ENCODE results near the gene DOK6. TPM values are rescaled to one million over a fixed set of nuclear protein-coding genes. Genes with fewer than 3 reads are reported as not detected.

DOK6 gene
- total RNA-seq, 1 donor from 2014 or later = 5.2 TPM

- no peak for ATAC-seq (ENCODE audit: poor library complexity)
- DNase-seq = no peak
- intact Hi-C loops (cut with DNase I) = no loop called here
These were observed 7.8 kb downstream of the DOK6 start for GRCh38 chr18:69408522-69408921.

GRCh38 chr18:69411199-69411598 is 10.5 kb downstream of the DOK6 start:
- DNase-seq (no peak), ATAC-seq (ENCODE audit: poor library complexity) (no peak)
- intact Hi-C loops (cut with DNase I) = no loop called here

- no peak for ATAC-seq (ENCODE audit: poor library complexity)
- intact Hi-C loops (cut with DNase I) = no loop called here
- no peak for DNase-seq
These were observed 13.5 kb downstream of the DOK6 start for GRCh38 chr18:69414184-69414583.

GRCh38 chr18:69432847-69433246 is 32.2 kb downstream of the DOK6 start:
- ATAC-seq (ENCODE audit: poor library complexity) (no peak), DNase-seq (no peak)
- intact Hi-C loops (cut with DNase I) = no loop called here

- no peak for ATAC-seq (ENCODE audit: poor library complexity)
- intact Hi-C loops (cut with DNase I) = no loop called here
These were observed 34.3 kb downstream of the DOK6 start for GRCh38 chr18:69435000-69435399.

GRCh38 chr18:69444221-69444620 is 43.5 kb downstream of the DOK6 start:
- intact Hi-C loops (cut with DNase I) = no loop called here
- DNase-seq = no peak
- no peak for ATAC-seq (ENCODE audit: poor library complexity)

More at GRCh38 chr18:69435000-69435399, 34.3 kb downstream of the DOK6 start:
- no peak for DNase-seq

GRCh38 chr18:69447886-69448285 is 47.2 kb downstream of the DOK6 start:
- intact Hi-C loops (cut with DNase I) = no loop called here
- ATAC-seq (ENCODE audit: poor library complexity) = no peak
- no peak for DNase-seq

- intact Hi-C loops (cut with DNase I) = no loop called here
- DNase-seq (no peak), ATAC-seq (ENCODE audit: poor library complexity) (no peak)
These were observed 54.4 kb downstream of the DOK6 start for GRCh38 chr18:69455125-69455524.

- ATAC-seq (ENCODE audit: poor library complexity) (no peak), DNase-seq (peak; percentile 32)
- intact Hi-C loops (cut with DNase I) = no loop called here
These were observed 68.8 kb downstream of the DOK6 start for GRCh38 chr18:69469444-69469919.

- intact Hi-C loops (cut with DNase I) = no loop called here
- ATAC-seq (ENCODE audit: poor library complexity) (no peak), DNase-seq (no peak)
These were observed 79.8 kb downstream of the DOK6 start for GRCh38 chr18:69480460-69480859.

GRCh38 chr18:69483574-69483973 is 82.9 kb downstream of the DOK6 start:
- intact Hi-C loops (cut with DNase I) = no loop called here
- DNase-seq (no peak), ATAC-seq (ENCODE audit: poor library complexity) (no peak)

- no peak for ATAC-seq (ENCODE audit: poor library complexity)
- intact Hi-C loops (cut with DNase I) = no loop called here
These were observed 84.2 kb downstream of the DOK6 start for GRCh38 chr18:69484699-69485396.

GRCh38 chr18:69487488-69488394 is 87.1 kb downstream of the DOK6 start:
- DNase-seq = no peak
- ATAC-seq (ENCODE audit: poor library complexity) = no peak
- intact Hi-C loops (cut with DNase I) = no loop called here

More at GRCh38 chr18:69484699-69485396, 84.2 kb downstream of the DOK6 start:
- DNase-seq = no peak

- DNase-seq (no peak), ATAC-seq (ENCODE audit: poor library complexity) (no peak)
- intact Hi-C loops (cut with DNase I) = no loop called here
These were observed 89.4 kb downstream of the DOK6 start for GRCh38 chr18:69490072-69490471.

- intact Hi-C loops (cut with DNase I) = no loop called here
- DNase-seq = no peak
- no peak for ATAC-seq (ENCODE audit: poor library complexity)
These were observed 90.1 kb downstream of the DOK6 start for GRCh38 chr18:69490813-69491212.

- intact Hi-C loops (cut with DNase I) = no loop called here
- DNase-seq (no peak), ATAC-seq (ENCODE audit: poor library complexity) (no peak)
These were observed 90.9 kb downstream of the DOK6 start for GRCh38 chr18:69491576-69491975.

GRCh38 chr18:69492861-69493260 is 92.2 kb downstream of the DOK6 start:
- DNase-seq (no peak), ATAC-seq (ENCODE audit: poor library complexity) (no peak)
- intact Hi-C loops (cut with DNase I) = no loop called here

GRCh38 chr18:69494841-69495240 is 94.2 kb downstream of the DOK6 start:
- DNase-seq (no peak), ATAC-seq (ENCODE audit: poor library complexity) (no peak)
- intact Hi-C loops (cut with DNase I) = no loop called here

GRCh38 chr18:69495338-69495737 is 94.7 kb downstream of the DOK6 start:
- DNase-seq = no peak
- intact Hi-C loops (cut with DNase I) = no loop called here
- ATAC-seq (ENCODE audit: poor library complexity) = no peak
